ENCODE data around the gene NR3C2. TPM values are rescaled to one million over a fixed set of nuclear protein-coding genes. Genes with fewer than 3 reads are reported as not detected.

The NR3C2 gene
- total RNA-seq, 2 donors from 2014 or later, result 0.44 to 0.82 TPM

GRCh38 chr4:148283665-148284064, 158.5 kb downstream of the NR3C2 start:
- no peaks in the 10 kb centered on the region for H3K27me3 ChIP-seq (ENCODE audit: control insufficient read depth, insufficient read depth, low read length, poor library complexity, severe bottlenecking)
- Mint-ChIP-seq H3K27ac (no peak overlapping the region), H3K36me3 (ENCODE audit: low read depth) (no peaks in the 10 kb centered on the region), H3K4me3 (no peak overlapping the region), H3K9me3 (no peaks in the 10 kb centered on the region), H3K4me1 (no peaks in the 10 kb centered on the region), H3K27me3 (ENCODE audit: insufficient read depth) (no peaks in the 10 kb centered on the region)
- no peak for DNase-seq
- no peak overlapping the region for H3K27ac ChIP-seq (ENCODE audit: low read depth, low read length)
- H3K9ac ChIP-seq (ENCODE audit: extremely low read depth, low read length, poor library complexity, severe bottlenecking), result no peak overlapping the region
- WGBS, 2 experiments (ENCODE audit: insufficient coverage in 1 of 2, insufficient read length in 1 of 2), result 95 to 100% methylated on average over 1 to 4 of the region's 4 CpGs
- no peak overlapping the region for H3K4me3 ChIP-seq (ENCODE audit: low read length)
- H3K36me3 ChIP-seq (ENCODE audit: control insufficient read depth, insufficient read depth, low read length), result no peaks in the 10 kb centered on the region
- H3K4me1 ChIP-seq (ENCODE audit: control insufficient read depth, insufficient read depth, low read length), result no peaks in the 10 kb centered on the region
- TF ChIP-seq CTCF (conservative IDR thresholded peaks at IDR 0.05), result no peak
- H3K9me3 ChIP-seq (ENCODE audit: control insufficient read depth, low read length), result no peaks in the 10 kb centered on the region

- TF ChIP-seq CTCF (conservative IDR thresholded peaks at IDR 0.05), result no peak
- no peaks in the 10 kb centered on the region for H3K27me3 Mint-ChIP-seq (ENCODE audit: insufficient read depth)
- Histone ChIP-seq H3K4me3 (ENCODE audit: low read length) (no peak overlapping the region), H3K9me3 (ENCODE audit: control insufficient read depth, low read length) (no peaks in the 10 kb centered on the region), H3K27me3 (ENCODE audit: control insufficient read depth, insufficient read depth, low read length, poor library complexity, severe bottlenecking) (no peaks in the 10 kb centered on the region), H3K36me3 (ENCODE audit: control insufficient read depth, insufficient read depth, low read length) (no peaks in the 10 kb centered on the region), H3K4me1 (ENCODE audit: control insufficient read depth, insufficient read depth, low read length) (no peaks in the 10 kb centered on the region), H3K27ac (ENCODE audit: low read depth, low read length) (no peak overlapping the region), H3K9ac (ENCODE audit: extremely low read depth, low read length, poor library complexity, severe bottlenecking) (no peak overlapping the region)
- WGBS, 2 experiments (ENCODE audit: insufficient coverage in 1 of 2, insufficient read length in 1 of 2), result 97 to 98% methylated on average over 9 of the region's 9 CpGs
- no peak for DNase-seq
- H3K4me3 Mint-ChIP-seq, result no peak overlapping the region
- no peaks in the 10 kb centered on the region for H3K36me3 Mint-ChIP-seq (ENCODE audit: low read depth)
- peaks cover 6% of the 10 kb centered on the region for H3K4me1 Mint-ChIP-seq
- no peak overlapping the region for H3K27ac Mint-ChIP-seq
- H3K9me3 Mint-ChIP-seq, result no peaks in the 10 kb centered on the region
Observed at GRCh38 chr4:148278310-148278709, 163.9 kb downstream of the NR3C2 start.

- peaks cover 6% of the 10 kb centered on the region for H3K4me1 Mint-ChIP-seq
- no peak for DNase-seq
- 74 to 88% methylated on average over 1 to 4 of the region's 4 CpGs for WGBS, 2 experiments (ENCODE audit: insufficient coverage in 1 of 2, insufficient read length in 1 of 2)
- Histone ChIP-seq H3K27me3 (ENCODE audit: control insufficient read depth, insufficient read depth, low read length, poor library complexity, severe bottlenecking) (no peaks in the 10 kb centered on the region), H3K27ac (ENCODE audit: low read depth, low read length) (no peak overlapping the region), H3K4me1 (ENCODE audit: control insufficient read depth, insufficient read depth, low read length) (no peaks in the 10 kb centered on the region), H3K4me3 (ENCODE audit: low read length) (no peak overlapping the region), H3K9ac (ENCODE audit: extremely low read depth, low read length, poor library complexity, severe bottlenecking) (no peak overlapping the region), H3K36me3 (ENCODE audit: control insufficient read depth, insufficient read depth, low read length) (no peaks in the 10 kb centered on the region), H3K9me3 (ENCODE audit: control insufficient read depth, low read length) (no peaks in the 10 kb centered on the region)
- H3K36me3 Mint-ChIP-seq (ENCODE audit: low read depth), result no peaks in the 10 kb centered on the region
- no peak overlapping the region for H3K27ac Mint-ChIP-seq
- no peaks in the 10 kb centered on the region for H3K9me3 Mint-ChIP-seq
- H3K4me3 Mint-ChIP-seq, result no peak overlapping the region
- TF ChIP-seq CTCF (conservative IDR thresholded peaks at IDR 0.05), result no peak
- H3K27me3 Mint-ChIP-seq (ENCODE audit: insufficient read depth), result no peaks in the 10 kb centered on the region
Observed at GRCh38 chr4:148275266-148275665, 166.9 kb downstream of the NR3C2 start.
